Measurements from ENCODE around the gene GPR27.

GPR27 gene

DNA sequence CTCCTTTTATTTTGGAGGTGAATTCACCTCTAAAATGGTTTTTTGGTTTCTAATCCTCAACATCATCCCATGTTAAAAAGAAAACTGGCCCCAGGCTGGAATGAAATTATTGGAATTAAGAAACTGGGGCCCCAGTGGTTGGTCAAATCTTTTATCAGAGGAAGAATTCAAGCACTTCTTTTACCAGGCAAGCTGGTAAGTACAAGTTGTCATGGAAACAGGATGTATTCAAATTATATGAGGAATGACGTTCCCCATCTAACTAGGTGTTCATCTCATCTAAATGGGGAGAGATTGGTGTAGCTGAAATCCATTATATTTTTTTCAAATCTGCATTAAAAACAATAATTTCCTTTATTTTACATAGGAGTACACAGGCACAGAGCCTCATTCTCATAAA, 18.8 kb upstream of the GPR27 start:
- DNase-seq, result no peak

DNA sequence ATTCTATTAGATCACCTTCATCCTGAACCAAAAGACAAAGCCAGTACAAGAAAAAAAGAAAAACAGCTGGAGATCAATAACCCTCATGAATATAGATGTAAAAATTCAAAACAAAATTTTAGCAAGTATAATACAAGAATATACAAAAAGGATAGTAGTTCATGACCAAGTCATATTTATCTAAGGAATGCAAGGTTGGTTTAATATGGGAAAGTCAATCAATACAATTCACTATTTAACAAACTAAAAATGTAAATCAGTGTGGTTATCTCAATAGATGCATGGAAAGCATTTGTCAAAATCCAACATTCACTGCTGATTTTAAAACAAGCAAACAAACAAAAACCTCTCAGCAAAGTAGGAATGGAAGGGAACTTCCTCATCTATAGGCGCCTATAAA, 11.0 kb upstream of the GPR27 start:
- DNase-seq, result no peak

DNA sequence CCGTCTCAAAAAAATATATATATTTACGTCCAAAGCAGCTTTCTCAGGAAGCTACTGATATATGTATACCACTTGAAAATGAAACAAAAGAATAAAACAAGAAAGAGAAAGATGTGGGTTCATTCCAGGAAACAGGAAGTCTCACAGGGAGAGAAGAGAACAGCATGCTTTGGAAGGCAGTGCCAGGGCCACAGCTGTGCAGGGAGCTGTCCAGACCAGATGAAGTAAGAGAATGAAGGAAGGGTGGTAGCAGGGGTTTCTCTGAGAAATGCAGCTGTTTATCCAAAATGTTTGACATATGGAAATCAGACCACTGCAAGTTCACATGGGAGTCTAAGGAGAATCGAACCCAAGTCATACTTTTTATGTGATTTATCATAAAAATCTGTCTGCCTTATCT, 8.9 kb upstream of the GPR27 start:
- no peak for DNase-seq

DNA sequence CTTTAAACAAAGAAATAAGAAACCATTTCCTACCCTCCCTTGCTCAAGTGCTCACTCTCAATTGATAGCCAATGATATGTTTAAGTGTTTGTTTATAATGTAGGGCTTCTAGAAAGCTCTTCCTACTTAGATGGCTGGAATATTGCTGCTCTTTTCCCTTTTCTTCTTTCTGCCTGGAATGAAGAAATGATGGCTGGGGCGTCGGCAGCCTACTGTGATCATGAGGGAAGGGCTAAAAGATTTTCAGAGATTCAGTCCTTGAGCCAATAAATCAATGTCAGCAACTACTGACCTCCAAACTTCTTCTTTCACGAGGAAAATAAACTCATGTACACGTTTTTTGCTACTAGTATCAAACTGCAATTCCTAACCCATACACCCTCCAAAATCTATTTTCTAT, 2.1 kb upstream of the GPR27 start:
- DNase-seq, result no peak

DNA sequence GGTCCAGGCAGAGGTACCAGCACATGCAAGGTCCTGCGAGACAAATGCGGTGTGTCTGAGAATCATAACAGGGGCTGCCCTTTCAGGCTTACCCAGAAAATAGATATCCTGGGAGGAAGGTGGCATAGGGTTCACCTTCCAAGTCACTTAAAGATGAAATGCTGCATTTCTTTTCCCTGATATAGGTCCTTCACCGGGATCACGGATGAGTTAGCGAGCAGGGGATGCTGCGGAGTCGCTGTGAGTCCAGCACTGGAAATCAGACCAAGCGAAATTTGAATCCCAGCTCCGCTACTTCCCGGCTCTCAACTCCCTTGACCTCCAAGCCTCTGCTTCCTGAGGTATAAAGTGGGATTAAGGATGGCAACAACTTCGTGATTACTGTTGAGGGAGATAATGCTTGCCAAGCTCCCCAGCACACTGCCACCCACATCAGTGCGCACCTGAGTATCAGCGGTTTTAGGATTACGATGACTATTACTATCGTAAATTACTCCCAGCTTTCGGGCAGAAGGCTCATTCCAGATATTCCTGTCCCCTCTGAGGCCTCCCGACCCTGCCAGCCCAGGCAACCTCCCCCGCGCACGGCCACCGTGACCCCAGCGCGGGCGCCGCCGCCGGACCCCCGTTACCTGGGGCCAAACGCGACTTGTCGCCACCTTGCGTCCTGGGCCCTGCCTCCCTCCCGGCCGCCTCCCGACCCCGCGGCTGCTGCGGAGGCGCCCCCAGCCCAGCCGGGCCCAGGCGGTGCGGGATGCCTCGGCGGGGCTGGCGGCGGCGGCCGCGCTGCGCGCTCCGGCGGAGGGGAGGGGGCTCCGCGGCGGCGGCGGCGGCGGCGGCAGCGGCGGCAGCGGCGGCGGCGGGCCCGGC, 589 bp upstream of the GPR27 start:
- no peak for DNase-seq

DNA sequence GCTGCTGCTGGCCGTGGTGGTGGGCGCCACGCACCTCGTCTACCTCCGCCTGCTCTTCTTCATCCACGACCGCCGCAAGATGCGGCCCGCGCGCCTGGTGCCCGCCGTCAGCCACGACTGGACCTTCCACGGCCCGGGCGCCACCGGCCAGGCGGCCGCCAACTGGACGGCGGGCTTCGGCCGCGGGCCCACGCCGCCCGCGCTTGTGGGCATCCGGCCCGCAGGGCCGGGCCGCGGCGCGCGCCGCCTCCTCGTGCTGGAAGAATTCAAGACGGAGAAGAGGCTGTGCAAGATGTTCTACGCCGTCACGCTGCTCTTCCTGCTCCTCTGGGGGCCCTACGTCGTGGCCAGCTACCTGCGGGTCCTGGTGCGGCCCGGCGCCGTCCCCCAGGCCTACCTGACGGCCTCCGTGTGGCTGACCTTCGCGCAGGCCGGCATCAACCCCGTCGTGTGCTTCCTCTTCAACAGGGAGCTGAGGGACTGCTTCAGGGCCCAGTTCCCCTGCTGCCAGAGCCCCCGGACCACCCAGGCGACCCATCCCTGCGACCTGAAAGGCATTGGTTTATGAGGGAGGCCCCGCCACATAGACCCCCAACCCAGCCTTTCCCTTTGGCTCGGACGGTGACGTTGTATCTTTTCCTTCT, 1.1 kb downstream of the GPR27 start:
- no peak for DNase-seq

DNA sequence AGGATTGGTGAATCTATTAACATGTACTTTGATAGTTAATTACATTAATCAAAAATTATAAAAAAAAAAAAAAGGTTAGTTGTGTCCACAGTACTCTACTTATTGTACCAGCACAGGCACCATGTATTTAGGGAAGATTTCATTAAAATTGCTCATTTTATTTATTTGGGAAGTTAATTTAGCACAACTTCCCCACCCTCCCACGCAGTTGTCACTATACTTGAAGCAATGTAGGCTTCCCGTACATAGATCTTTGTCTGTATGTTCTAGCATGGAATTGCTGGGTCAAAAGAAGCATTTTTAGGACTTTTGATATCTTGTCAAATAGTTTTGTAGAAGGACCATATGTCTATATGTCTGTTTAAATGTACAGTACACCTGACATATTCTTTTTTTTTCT, 4.4 kb downstream of the GPR27 start:
- no peak for DNase-seq

DNA sequence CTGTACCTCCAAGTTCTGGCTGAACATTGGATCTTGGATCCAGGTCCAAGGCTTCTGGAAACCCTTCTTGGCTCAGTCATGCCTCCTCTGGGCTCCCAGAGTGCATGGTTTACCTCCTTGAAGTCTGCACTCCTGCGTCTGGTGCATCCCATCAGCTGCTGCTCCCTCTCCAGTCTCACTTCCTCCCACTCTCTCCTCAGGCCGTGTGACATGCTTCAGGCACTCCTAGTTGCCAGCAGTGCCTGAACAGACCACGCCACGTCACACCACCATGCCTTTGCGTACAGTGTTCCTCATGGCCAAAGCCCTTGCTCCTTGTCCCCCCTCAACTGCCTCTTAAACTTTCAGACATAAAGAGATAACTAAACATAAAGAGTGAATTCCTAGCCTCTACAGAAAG, 5.7 kb downstream of the GPR27 start:
- DNase-seq, result no peak

DNA sequence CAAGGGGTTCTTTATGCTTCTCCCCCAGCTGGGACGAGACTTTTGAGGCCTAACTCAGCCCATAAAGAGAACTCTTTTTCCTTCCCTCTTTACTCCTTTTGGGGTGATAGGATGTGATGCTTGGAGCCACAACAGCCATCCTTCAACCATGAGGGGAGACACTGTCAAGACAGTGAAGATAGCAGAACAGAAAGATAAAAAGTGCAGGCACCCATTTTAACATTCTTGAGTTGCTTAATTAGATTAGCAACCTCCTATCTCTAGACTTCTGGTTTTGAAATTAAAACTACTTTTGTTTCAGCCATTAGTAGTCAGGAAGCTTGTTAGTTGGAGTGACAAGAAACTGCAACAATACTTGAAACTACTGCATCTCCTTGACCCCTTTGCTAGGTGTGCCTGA, 6.5 kb downstream of the GPR27 start:
- no peak for DNase-seq

DNA sequence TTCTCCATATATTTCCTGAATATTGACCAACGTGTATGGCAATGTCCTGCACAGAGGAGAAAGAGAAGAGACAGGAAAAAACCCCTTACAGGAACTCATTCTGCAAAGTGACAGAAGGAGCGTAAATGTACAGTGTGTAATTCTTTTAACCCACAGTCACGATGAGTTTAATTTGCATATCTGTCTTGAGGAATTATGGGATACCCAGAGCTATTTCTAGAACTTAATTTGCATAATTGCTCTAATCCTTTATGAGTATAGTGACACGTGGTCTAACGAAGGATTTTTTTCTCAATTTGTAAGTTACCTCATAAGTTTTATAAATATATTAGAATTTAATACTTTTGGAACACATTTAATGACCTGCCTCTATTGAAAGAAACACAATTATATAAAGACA, 9.8 kb downstream of the GPR27 start:
- DNase-seq, result no peak

DNA sequence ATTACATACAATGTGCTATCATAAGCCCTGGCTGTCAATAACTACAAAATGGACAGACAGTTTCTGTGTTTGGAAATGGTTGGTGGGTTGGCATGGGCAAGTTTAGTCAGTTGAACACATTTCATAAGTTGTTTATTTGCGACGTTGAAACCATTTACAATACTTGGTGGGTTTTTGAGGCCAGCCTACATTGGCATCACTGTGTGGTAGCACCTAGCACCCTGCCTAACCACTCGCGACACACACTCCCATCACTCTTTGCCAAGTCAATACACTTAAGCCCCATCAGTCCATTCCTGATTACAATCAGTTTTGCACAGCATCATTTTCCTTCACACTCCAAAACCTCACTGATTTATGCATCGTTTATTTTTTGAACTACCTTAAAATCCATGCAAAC, 17.5 kb downstream of the GPR27 start:
- DNase-seq, result no peak

DNA sequence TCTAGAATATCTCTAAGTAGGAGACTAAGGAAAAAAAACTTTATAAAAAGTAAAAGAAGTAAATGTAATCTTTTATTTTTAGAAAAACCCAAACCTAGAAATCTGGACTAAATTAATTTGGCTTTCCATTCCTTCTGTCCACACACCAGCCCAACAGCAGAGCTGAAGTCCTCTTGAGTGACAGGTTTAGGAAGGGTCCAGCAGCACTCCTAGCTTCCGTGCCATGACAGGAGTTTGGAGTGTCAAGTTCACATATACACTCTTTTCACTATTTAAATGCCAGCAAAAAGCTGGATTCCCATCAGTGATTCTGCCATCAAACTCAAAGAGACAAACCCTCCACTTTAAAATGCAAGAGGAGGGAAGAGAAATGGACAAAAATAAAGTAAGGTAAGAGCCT, 18.2 kb downstream of the GPR27 start:
- no peak for DNase-seq

DNA sequence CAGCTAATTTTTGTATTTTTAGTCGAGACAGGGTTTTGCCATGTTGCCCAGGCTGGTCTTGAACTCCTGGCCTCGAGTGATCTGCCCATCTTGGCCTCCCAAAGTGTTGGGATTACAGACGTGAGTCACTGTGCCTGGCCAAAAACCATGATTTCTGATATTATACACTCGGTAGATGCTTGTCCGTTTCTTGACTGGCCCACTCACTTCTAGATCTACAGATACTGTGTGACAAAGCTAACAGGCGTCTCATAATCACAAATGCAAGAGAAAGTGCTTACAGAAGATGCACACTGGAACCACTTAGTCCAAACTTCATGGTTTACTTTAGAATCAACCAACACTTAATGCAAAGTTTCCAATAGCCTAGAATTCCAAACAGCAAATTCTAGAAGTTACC, 22.9 kb downstream of the GPR27 start:
- DNase-seq, result no peak

DNA sequence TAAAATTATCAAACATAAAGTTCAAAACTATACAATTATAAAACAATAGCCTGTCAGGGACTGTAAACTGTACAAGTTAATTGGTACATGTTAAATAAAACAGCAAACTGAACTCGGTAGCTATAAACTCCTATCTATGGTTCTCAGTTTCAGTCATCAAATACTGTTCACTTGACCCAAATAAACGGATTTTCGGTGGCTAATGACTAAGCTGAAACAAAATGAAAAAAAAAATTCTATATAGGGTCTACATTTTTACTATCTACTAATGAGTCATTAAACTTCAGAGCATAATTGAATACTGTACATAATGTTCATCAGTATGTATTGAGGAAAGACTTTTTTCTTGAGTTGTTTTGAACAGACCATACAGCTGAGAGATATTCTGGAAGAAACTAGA, 24.7 kb downstream of the GPR27 start:
- DNase-seq, result no peak

DNA sequence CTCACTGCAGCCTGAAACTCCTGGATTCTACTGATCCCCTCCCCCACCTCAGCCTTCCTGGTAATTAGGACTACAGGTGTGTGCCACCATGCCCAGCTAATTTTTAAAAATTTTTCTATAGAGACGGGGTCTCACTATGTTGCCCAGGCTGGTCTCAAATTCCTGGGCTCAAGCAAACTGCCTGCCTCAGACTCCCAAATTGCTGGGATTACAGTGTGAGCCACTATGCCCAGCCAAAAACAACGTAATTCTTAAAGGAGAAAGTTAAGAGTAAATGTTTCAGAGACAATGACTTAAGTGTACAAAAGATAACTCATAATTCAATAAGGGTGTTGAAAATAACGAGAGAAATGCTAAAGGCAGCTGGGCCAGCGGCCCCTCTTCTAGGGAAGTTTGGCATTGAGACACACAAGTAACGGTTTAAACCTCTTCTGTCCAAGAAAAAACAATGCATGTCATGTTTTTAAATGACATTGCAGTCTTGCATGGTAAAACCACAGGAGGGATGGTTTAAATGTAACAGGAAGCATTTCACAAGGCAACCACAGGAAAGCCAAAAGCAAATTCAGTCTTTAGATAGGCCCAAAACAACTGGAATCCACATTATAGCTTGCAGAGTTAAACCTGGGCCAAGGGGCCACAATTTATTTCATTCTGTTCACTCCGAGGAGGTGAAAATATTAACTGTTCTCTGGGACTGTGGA, 26.2 kb downstream of the GPR27 start:
- no peak for DNase-seq

DNA sequence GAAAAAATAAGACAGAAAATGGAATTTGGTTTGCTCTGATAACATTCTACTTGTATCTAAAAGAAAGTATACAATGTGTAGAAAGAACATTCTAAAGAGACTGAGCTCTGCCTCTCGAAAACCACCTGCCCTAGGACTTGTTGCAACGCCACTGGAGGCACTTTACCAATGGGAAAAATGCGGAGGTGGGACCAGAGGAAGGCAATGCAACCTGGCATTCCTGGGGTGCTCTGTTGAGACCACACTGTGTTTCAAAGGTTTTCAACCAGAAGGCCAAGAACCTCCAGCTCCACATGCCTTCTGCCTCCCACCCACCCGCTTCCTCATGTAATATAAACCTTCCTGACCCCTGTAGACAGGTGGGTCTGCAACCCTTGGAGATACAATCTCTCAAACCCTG, 26.8 kb downstream of the GPR27 start:
- DNase-seq, result no peak

DNA sequence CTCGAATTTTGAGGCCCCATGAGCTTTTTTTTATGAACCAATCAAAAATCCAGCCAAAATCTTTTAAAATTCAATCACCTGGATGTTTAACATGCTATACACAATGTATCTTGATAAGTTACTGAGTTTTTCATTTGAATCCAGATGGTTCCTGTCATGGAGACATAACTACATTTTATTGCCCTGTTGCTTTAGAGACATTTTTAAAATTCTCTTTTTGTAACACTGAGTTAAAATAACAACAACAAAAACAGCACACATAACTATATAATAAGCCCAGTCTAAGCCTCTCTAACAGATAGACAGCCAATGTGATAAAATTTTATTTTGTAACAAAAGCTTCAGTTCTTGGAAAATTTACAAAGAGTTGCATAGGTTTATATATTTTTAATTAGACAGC, 29.5 kb downstream of the GPR27 start:
- DNase-seq, result no peak

DNA sequence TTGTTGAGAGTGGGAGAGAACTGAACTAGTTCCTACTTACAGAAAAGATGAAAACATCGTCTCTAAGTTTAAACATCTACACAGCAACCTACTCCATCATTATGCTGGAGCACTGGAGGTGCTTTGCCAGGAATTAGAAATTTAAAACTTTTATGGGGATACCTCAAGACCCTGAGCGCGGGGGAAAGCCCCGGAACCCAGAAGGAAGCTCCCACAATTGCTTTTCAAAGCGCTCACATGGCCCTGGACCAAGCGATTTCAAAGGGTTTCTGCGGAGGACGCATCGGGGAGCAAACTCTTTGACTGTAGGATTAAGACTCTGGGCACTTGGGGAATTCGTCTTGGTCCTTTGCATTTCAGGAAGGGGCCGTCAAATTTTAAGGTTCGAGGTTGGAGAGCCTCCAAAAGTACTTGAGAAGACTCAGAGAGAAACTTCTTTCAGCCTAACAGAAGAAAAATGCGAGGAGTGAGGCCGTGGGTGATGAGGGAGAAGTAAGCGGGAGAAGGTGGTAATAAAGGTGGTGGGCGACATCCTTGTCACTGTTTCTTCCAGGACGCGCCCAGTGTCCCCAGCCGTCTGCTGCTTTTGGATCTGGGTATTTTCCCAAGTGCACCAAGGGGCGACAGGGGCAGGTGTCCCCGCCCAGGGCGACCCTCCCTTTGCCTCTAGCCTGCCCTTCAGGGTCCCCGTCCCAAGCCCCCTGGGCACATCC, 30.7 kb downstream of the GPR27 start:
- peak in 1 of 2 donors; percentile 5 for DNase-seq

DNA sequence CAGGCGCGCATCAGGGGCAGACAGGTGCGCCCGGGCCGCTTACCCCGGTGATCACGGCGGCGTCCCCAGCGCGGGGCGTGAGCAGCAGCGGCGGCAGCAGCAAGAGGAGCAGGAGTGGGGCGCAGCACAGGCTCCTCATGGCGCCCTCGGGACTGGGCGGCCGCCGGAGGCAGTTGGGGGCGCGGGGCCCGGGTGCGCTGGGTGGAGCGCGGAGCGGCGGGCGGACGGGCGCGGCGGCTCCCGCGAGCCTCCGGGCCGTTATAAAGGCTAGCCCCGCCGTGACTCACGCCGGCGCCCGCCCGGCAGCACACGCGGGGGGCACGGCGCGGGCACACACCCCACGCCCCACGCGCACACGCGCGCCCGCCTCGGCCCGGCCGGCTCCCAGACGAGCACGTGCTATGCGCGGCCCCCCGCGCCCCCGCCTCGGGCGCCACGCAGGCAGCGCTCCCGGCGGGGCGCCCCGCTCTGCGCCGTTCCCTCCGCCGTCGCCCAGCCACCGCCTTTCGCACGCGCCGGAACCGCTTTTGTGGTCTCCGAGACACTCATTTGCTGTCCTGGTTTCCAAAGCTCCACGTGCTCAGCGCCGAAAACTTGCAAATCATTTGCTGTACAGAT, 31.4 kb downstream of the GPR27 start, which contains the start of gene PROK2:
Gene PROK2 (minus strand): TSS at position 235 of the 618 bp plus-strand sequence. CDS start 96 bp downstream, at position 139.
- DNase-seq, result peak; percentile 41 to 60

DNA sequence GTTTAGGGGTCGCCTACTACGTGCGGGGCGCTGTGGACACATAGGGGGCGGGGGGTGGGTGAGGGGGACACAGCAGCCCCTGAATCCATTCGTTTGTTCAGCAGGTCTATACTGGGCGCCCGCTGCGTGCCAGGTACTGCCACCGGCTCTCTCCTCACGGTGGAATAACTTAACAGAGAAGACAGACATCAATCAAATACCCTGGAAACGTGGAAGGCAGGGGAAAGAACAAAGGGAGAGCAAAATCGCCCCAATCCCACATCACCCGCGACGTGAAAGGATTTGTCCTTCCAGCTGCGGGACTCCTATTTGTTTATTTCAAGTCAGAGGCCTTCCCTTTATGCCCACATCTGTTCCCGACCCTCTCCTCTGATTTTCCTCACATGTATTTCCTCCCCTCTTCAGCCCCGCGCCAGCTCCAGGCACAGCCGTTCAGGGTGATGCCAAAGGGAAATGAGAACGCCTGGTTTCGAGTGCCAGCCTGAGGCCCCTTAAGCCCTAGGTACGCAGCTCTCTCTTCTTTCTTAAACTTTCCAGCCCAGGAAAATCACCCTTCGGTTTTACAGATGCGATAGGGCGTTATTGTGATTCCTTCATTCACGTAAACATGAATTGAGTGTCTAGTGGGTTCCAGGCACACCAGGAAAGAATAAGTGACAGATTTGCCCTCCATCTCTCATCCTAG, 32.0 kb downstream of the GPR27 start:
- DNase-seq, result no peak

DNA sequence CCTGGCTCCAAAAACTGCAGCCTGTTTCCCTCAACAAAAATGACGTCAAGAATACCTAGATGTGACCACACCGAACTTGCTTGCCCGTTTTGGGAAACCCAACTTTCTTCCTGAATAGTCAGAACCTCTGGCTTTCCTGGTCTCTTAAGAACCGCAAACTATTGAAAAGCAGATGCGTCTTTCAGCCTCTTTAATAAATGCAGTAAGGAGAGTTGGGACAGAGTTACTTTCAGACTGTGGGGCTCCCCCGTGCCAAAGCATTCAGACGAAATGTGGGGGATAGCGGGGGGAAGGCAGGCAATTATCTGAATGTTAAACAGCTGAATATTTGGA, 32.5 kb downstream of the GPR27 start:
- no peak for DNase-seq

DNA sequence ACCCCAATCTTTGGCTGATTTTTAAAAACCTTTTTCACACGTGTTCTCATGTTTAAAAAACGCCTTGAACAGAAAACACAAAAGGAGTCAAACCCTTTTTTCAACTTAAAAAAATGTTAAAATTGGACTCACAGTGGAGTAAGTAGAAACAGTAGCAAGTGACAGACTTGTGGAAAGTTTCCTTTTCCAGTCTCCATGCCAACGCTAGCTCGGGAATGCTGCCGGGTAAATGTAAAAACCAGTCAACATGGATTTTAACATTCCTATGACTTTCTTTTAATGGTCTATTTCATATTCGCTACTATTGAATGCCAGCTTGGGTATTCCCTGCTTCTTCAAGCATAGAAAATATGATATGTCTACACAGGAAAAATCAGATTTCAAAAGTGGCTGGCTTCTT, 32.9 kb downstream of the GPR27 start:
- DNase-seq, result no peak

Measured in stimulated activated CD4-positive, alpha-beta T cell treated with anti-CD3 and anti-CD28 coated beads, Interleukin-2, amount 100 ng/mL, for 24 hours (primary cell).